ENCODE measurements around the gene TSHR.

- TF ChIP-seq POLR2A (IDR thresholded peaks at IDR 0.05) (peak; percentile 21 to 60), CTCF (IDR thresholded peaks at IDR 0.05) (peak; percentile 55 to 89 (median 85)), POLR2AphosphoS5 (IDR thresholded peaks at IDR 0.05) (peak; percentile 65 to 83 (median 78))
Measured at GRCh38 chr14:81170104-81170828, 214.8 kb downstream of the TSHR start.

All from sigmoid colon (tissue), 4 donors.